GM21529 (cell line): ENCODE results near the gene CTSD.

Experiments
- ATAC-seq: cut with Tn5 transposase; IDR thresholded peaks from one replicate; pipeline ENCODE4 v1.9.1; 2021; ENCODE audit not compliant: unreplicated experiment

The CTSD gene

GRCh38 chr11:1746511-1746931 is 17.2 kb downstream of the CTSD start:
- no peak for ATAC-seq

- ATAC-seq: no peak
Observed at GRCh38 chr11:1745701-1746320, 17.9 kb downstream of the CTSD start.

GRCh38 chr11:1744891-1745700 is 18.6 kb downstream of the CTSD start:
- no peak for ATAC-seq

- no peak for ATAC-seq
Observed at GRCh38 chr11:1744137-1744886, 19.4 kb downstream of the CTSD start.

GRCh38 chr11:1743585-1744136 is 20.1 kb downstream of the CTSD start:
- ATAC-seq: no peak

GRCh38 chr11:1742869-1743584 is 20.7 kb downstream of the CTSD start:
- ATAC-seq: no peak

- no peak for ATAC-seq
Observed at GRCh38 chr11:1742371-1742770, 21.4 kb downstream of the CTSD start.

- ATAC-seq: no peak
Observed at GRCh38 chr11:1741741-1742140, 22.0 kb downstream of the CTSD start.

GRCh38 chr11:1740786-1741530 is 22.8 kb downstream of the CTSD start:
- no peak for ATAC-seq

GRCh38 chr11:1739576-1739975 is 24.2 kb downstream of the CTSD start:
- no peak for ATAC-seq

- no peak for ATAC-seq
Observed at GRCh38 chr11:1738380-1738779, 25.3 kb downstream of the CTSD start.

GRCh38 chr11:1737080-1737757 is 26.5 kb downstream of the CTSD start:
- no peak for ATAC-seq

GRCh38 chr11:1736447-1736992 is 27.2 kb downstream of the CTSD start:
- no peak for ATAC-seq

- ATAC-seq: no peak
Observed at GRCh38 chr11:1735271-1735670, 28.5 kb downstream of the CTSD start.

- no peak for ATAC-seq
Observed at GRCh38 chr11:1734641-1735081, 29.1 kb downstream of the CTSD start.

- ATAC-seq: no peak
Observed at GRCh38 chr11:1733716-1734640, 29.7 kb downstream of the CTSD start.

- no peak for ATAC-seq
Observed at GRCh38 chr11:1733009-1733715, 30.6 kb downstream of the CTSD start.
